NOMO-1 (cell line): Measurements from ENCODE around the gene POLDIP3.
"Not testable (repeated sequence)": the region's sequence is repeated elsewhere in the genome, so short reads cannot be mapped to it uniquely, and the experiment has no call there.

Experiments used
- DNase-seq, 2 experiments: peaks; one replicate each; lab custom pipeline; 2025; ENCODE audit not compliant: unreplicated experiment in 2 of 2; lab: John Stamatoyannopoulos, UW

POLDIP3 gene

DNA sequence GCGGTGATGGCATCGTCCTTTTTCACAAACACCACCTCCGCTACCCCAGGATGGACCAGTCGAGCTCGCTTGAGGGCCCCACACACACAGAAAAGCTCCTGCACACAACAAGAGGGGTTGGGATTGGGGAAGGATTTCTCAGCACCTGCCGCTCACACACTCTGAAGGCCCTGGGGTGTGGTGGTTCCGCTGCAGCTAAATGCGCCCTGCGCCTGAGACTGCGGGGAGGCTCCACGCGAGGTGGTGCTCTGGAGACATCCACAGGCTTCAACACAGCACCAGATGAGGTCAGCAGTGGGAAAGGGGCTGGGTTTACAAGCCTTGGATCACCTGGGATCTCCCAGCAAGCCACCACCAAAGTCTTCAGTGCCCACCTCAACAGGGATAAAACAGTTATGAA lies 22.7 kb downstream of the POLDIP3 start:
- no peak for DNase-seq

- peak in 1 of 2 experiments; percentile 19 for DNase-seq
Measured at GRCh38 chr22:42587588-42588175, 27.0 kb downstream of the POLDIP3 start.

DNA sequence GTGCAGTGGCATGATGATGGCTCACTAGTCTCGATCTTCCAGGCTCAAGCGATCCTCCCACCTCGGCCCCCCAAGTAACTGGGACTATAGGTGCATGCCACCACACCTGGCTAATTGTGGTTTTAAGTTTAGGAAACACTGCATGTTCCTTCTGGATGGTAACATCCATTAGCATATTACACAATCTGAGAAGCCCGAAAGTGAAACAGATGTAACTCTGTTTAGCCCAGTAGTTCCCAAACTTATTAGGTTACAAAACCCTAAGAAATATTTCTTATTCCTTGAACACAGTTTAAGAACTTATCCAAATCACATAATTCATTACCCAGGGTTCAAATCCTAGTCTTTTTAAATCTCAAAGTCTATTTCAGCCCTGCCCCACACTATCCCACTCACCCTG lies 28.3 kb downstream of the POLDIP3 start:
- peak in 1 of 2 experiments; percentile 17 for DNase-seq

- DNase-seq = no peak
Measured at GRCh38 chr22:42585096-42585495, 29.6 kb downstream of the POLDIP3 start.

DNA sequence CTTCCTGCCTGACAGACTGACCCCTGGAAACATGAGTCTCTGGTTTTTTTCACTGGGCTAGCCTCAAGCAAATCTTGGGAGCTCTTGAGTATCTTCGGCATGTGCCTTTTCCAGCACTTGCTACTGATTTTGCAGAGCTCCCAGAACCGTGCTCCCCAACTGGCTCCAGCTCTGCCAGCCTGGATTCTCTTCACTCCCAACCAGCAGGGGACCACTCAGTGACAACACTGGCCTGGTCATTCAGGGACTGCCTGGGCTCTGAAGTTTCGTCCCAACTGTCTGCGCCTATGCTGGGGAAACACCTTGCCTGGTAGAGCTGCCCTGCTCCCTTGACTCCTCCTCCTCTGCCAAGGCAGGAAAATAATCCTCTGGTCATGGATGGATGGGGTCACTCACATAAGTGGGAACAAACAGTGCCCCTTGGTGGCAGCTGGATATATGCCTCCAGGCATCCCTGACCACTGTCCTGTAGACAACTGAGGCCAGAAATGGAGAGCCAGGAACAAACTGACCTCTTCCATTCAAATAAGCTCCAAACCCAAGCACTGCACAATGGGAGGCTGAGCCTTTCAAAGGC lies 30.2 kb downstream of the POLDIP3 start:
- DNase-seq = no peak

DNA sequence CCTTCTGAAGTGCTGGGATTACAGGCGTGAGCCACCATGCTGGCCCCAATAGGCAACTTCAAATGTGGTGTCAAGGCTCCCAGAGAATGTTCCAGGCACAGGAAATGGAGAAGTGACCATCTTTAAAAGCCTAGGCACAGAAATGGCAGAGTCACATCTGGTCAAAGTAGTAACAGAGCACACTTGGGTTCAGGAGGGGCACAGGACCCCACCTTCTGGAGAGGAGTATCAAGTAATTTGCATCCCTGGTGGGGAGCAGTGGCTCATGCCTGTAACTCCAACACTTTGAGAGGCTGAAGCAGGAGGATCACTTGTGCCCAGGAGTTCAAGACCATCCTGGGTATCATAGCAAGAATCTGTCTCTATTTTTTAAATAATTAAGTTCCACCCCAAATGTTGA lies 31.7 kb downstream of the POLDIP3 start:
- no peak for DNase-seq

DNA sequence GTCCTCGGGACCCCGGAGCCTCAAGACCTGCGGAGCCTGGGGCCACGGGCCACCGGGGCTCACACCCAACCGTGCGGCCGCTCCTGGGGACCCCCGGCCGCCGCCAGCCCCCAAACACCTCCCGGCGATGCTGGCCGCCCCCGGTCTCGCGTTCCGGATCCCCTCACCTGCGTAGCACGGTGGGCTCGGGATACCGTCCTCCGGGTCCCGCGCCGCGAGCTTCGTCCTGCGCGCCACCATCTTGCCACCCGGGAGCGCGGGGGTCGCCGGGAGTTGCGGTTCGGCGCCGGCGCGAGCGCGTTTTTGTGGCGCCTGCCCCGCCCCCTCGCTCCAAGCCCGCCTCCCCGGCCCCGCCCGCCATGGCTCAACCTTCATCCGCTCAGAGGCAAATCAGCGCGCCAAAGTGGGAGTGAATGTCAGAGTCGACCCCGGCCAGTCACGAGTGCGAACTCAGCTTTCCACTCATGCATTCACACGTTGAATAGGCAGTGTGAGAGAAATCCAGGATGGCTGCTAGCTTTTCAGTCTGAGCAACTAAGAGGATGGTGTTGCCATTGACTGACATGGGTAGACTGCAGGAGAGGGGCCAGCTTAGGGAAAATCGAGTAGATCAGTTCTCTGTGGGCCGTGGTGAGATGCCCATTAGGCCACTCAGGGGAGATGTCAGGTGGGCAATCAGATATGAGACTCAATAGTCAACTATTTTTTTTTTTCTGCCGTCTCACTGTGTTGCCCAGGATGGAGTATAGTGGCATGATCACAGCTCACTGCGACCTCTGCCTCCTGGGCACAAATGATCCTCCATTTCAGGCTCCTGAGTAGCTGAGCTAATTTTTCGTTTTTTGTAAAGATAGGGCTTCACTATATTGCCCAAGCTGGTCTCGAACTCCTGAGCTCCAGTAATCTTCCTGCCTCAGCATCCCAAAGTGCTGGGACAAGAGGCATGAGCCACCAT lies 32.6 kb downstream of the POLDIP3 start:
- peak; percentile 58 to 74 for DNase-seq

- DNase-seq = not testable (repeated sequence)
Measured at GRCh38 chr22:42581194-42581761, 33.4 kb downstream of the POLDIP3 start.

- DNase-seq = not testable (repeated sequence)
Measured at GRCh38 chr22:42580040-42580439, 34.6 kb downstream of the POLDIP3 start.

DNA sequence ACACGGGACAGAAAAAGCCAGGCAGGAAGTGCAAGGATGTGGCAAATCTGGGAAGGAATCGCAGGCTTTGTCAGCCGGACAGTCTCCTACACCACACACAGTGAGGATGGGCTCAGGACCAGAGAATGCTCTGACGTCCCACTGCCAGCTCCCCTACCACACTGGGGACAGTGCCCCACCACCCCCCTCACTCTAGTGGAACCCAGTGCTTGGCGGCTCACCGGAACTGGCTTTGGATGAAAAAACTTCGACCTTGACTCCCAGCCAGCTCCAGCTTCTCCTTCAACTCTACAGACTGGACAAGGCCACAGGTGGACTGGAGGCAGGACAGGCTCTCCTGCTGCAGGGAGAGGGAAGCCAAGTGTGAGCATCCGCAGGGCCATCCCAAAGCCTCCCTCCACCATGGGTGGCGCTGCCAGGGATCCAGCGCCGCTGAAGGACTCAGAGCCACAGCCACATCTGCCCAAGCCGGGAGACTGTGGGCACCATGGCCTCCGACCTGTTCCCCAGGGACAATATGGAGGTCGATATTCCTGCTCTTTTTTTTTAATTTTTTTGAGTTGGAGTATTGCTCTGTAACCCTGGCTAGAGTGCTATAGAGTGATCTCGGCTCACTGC lies 37.0 kb downstream of the POLDIP3 start:
- DNase-seq = no peak

DNA sequence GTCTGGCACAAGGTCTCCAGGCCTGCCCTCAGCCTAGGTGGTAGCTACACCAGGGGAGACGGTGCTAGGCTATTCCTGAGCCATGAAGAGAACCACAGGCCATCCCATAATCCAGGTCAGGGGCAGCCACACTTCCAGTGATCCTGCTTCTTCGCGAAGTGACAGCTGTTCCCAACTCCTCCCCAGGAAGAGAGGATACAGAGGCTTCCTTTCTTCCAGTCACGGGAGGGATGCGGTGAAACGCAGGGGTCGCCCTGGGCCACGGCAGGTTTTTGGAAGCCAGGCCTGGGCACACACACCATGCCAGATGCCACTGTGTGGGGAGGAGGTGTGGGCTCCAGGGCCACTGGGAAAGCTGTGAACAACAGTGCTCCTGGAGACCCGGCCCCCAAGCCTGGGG lies 37.5 kb downstream of the POLDIP3 start:
- not testable (repeated sequence) for DNase-seq

GRCh38 chr22:42575996-42576574 lies 38.6 kb downstream of the POLDIP3 start:
- DNase-seq = not testable (repeated sequence)

DNA sequence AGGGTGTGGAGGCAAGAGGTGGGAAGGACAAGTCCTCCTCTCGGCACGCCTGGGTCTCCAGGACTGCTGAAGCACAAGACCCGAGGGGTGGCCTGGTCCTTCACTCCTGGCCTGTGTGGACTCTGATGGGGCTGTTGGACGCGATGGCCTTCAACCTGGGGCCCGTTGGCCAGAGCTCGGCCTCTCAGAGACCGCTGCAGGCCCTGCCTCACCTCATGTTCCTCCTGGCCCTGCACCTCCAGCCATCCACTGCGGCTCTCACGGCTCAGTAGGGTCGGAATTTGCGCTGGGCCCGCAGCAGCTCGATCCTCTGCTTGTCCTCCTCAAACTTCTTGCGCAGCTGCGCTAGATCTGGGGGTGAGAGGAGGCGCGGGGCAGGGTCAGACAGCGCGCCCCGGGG lies 40.2 kb downstream of the POLDIP3 start:
- DNase-seq = not testable (repeated sequence)

- not testable (repeated sequence) for DNase-seq
Measured at GRCh38 chr22:42574046-42574445, 40.6 kb downstream of the POLDIP3 start.

- DNase-seq = not testable (repeated sequence)
Measured at GRCh38 chr22:42571068-42571467, 43.6 kb downstream of the POLDIP3 start.

- not testable (repeated sequence) for DNase-seq
Measured at GRCh38 chr22:42570580-42570979, 44.1 kb downstream of the POLDIP3 start.

DNA sequence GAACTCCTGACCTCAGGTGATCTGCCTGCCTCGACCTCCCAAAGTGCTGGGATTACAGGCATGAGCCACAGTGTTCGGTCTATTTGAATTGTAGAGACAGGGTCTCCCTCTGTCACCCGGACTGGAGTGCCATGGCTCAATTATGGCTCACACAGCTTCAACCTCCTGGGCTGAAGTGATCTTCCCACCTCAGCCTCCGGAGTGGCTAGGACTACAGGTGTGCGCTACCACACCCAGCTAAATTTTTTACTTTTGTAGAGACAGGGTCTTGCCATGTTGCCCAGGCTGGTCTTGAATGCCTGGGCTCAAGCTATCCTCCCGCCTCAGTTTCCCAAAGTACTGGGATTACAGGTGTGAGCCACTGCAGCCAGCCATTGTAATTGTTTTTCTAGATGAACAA lies 46.7 kb downstream of the POLDIP3 start:
- not testable (repeated sequence) for DNase-seq

DNA sequence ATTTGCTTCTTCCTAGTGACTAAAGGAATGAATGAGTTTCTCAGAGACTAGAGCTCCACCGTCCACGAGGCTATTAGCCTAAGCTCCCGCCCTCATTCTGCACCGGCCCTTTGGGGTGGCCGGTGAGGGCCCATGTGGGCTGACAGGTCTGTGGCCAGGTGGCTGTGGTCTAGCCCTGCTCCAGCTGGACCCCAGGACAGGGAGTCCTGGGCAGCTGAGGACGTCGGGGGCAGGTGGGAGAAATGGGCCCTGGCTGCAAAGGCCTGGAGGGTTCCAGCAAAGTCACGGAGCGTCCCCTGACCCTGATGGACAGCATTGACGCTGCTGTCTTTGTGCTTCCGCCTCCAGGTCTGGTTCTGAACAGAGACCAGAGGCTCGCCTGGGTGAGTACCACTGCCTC lies 48.7 kb downstream of the POLDIP3 start:
- no peak for DNase-seq

DNA sequence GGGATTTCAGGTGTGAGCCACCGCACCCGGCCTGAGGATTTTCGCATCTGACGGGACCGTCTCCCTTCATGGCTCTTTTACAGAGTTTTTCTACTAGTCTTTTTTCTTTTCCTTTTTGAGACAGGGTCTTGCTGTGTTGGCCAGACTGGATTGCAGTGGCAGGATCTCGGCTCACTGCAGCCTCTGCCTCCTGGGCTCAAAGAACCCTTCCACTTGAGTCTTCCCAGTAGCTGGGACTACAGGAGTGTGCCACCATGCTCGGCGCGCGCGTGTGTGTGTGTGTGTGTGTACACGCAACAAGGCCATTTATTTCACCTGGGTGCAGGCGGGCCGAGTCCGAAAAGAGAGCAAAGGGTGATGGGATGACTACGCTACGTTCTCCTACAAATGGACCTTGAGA lies 50.0 kb downstream of the POLDIP3 start:
- DNase-seq = no peak

DNA sequence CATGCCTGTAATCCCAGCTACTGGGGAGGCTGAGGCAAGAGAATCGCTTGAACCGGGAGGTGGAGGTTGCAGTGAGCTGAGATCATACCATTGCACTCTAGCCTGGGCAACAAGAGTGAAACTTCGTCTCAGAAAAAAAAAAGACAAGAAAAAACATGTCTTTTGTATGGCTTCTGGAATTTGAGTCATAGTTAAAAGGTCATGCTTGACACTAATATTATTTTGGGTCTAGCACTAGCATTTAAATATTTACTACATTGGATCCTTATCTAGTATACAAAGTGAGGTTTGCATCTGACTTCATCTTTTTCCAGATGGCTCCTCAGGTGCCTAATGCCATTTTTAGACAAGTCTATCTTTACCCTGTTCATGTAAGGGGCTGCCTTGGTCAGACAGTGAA lies 50.7 kb downstream of the POLDIP3 start:
- not testable (repeated sequence) for DNase-seq
